ENCODE results near the gene FZD10. TPM values are rescaled to one million over a fixed set of nuclear protein-coding genes. Genes with fewer than 3 reads are reported as not detected.
A peak's percentile ranks its signal among the peaks of the same experiment; 100 is the strongest.

FZD10 gene
- total RNA-seq, 1 experiment from 2014 or later = 14.1 TPM

GRCh38 chr12:130194154-130194553 lies 31.9 kb downstream of the FZD10 start:
- no peaks in the 10 kb centered on the region for H3K36me3 ChIP-seq (replicated peaks; ENCODE audit: control insufficient read depth, insufficient read depth, low read length)
- peak; percentile 43 for DNase-seq
- no peak overlapping the region for H3K4me3 ChIP-seq (ENCODE audit: insufficient read depth, low read depth, low read length)
- no peaks in the 10 kb centered on the region; the same call in 1 of the 2 replicates for H3K27me3 ChIP-seq (ENCODE audit: control insufficient read depth, insufficient read depth, low read length)

- Histone ChIP-seq H3K4me3 (ENCODE audit: insufficient read depth, low read depth, low read length) (no peak overlapping the region), H3K36me3 (replicated peaks; ENCODE audit: control insufficient read depth, insufficient read depth, low read length) (no peaks in the 10 kb centered on the region), H3K27me3 (ENCODE audit: control insufficient read depth, insufficient read depth, low read length) (no peaks in the 10 kb centered on the region; the same call in 1 of the 2 replicates)
- DNase-seq = no peak
Observed at GRCh38 chr12:130195369-130195768, 33.1 kb downstream of the FZD10 start.

- no peak overlapping the region for H3K4me3 ChIP-seq (ENCODE audit: insufficient read depth, low read depth, low read length)
- no peaks in the 10 kb centered on the region for H3K36me3 ChIP-seq (replicated peaks; ENCODE audit: control insufficient read depth, insufficient read depth, low read length)
- H3K27me3 ChIP-seq (ENCODE audit: control insufficient read depth, insufficient read depth, low read length) = peaks cover 3% of the 10 kb centered on the region; the same call in 1 of the 2 replicates
- no peak for DNase-seq
Observed at GRCh38 chr12:130195776-130196175, 33.5 kb downstream of the FZD10 start.

- no peak for DNase-seq
- Histone ChIP-seq H3K4me3 (ENCODE audit: insufficient read depth, low read depth, low read length) (no peak overlapping the region), H3K27me3 (ENCODE audit: control insufficient read depth, insufficient read depth, low read length) (peaks cover 3% of the 10 kb centered on the region; the same call in 1 of the 2 replicates), H3K36me3 (replicated peaks; ENCODE audit: control insufficient read depth, insufficient read depth, low read length) (no peaks in the 10 kb centered on the region)
Observed at GRCh38 chr12:130196827-130197226, 34.6 kb downstream of the FZD10 start.

GRCh38 chr12:130198026-130198662 lies 35.9 kb downstream of the FZD10 start:
- H3K4me3 ChIP-seq (ENCODE audit: insufficient read depth, low read depth, low read length) = no peak overlapping the region
- no peaks in the 10 kb centered on the region for H3K36me3 ChIP-seq (replicated peaks; ENCODE audit: control insufficient read depth, insufficient read depth, low read length)
- peaks cover 3% of the 10 kb centered on the region; the same call in 1 of the 2 replicates for H3K27me3 ChIP-seq (ENCODE audit: control insufficient read depth, insufficient read depth, low read length)
- DNase-seq = no peak

- Histone ChIP-seq H3K4me3 (ENCODE audit: insufficient read depth, low read depth, low read length) (no peak overlapping the region), H3K27me3 (ENCODE audit: control insufficient read depth, insufficient read depth, low read length) (peaks cover 3% of the 10 kb centered on the region; the same call in 1 of the 2 replicates), H3K36me3 (replicated peaks; ENCODE audit: control insufficient read depth, insufficient read depth, low read length) (no peaks in the 10 kb centered on the region)
- no peak for DNase-seq
Observed at GRCh38 chr12:130198663-130199060, 36.4 kb downstream of the FZD10 start.

- peaks cover 3% of the 10 kb centered on the region; the same call in 1 of the 2 replicates for H3K27me3 ChIP-seq (ENCODE audit: control insufficient read depth, insufficient read depth, low read length)
- DNase-seq = no peak
- H3K4me3 ChIP-seq (ENCODE audit: insufficient read depth, low read depth, low read length) = no peak overlapping the region
- no peaks in the 10 kb centered on the region for H3K36me3 ChIP-seq (replicated peaks; ENCODE audit: control insufficient read depth, insufficient read depth, low read length)
Observed at GRCh38 chr12:130199581-130200390, 37.5 kb downstream of the FZD10 start.

GRCh38 chr12:130200445-130200844 lies 38.2 kb downstream of the FZD10 start:
- Histone ChIP-seq H3K4me3 (ENCODE audit: insufficient read depth, low read depth, low read length) (no peak overlapping the region), H3K27me3 (ENCODE audit: control insufficient read depth, insufficient read depth, low read length) (peaks cover 3% of the 10 kb centered on the region; the same call in 1 of the 2 replicates), H3K36me3 (replicated peaks; ENCODE audit: control insufficient read depth, insufficient read depth, low read length) (no peaks in the 10 kb centered on the region)
- no peak for DNase-seq

- DNase-seq = no peak
- H3K27me3 ChIP-seq (ENCODE audit: control insufficient read depth, insufficient read depth, low read length) = peaks cover 3% of the 10 kb centered on the region; the same call in 1 of the 2 replicates
- H3K4me3 ChIP-seq (ENCODE audit: insufficient read depth, low read depth, low read length) = no peak overlapping the region
- H3K36me3 ChIP-seq (replicated peaks; ENCODE audit: control insufficient read depth, insufficient read depth, low read length) = no peaks in the 10 kb centered on the region
Observed at GRCh38 chr12:130201037-130201436, 38.8 kb downstream of the FZD10 start.

GRCh38 chr12:130202201-130202600 lies 39.9 kb downstream of the FZD10 start:
- no peak for DNase-seq
- Histone ChIP-seq H3K36me3 (replicated peaks; ENCODE audit: control insufficient read depth, insufficient read depth, low read length) (no peaks in the 10 kb centered on the region), H3K4me3 (ENCODE audit: insufficient read depth, low read depth, low read length) (no peak overlapping the region), H3K27me3 (ENCODE audit: control insufficient read depth, insufficient read depth, low read length) (peaks cover 3% of the 10 kb centered on the region; the same call in 1 of the 2 replicates)

- Histone ChIP-seq H3K4me3 (ENCODE audit: insufficient read depth, low read depth, low read length) (no peak overlapping the region), H3K27me3 (ENCODE audit: control insufficient read depth, insufficient read depth, low read length) (peaks cover 3% of the 10 kb centered on the region; the same call in 1 of the 2 replicates), H3K36me3 (replicated peaks; ENCODE audit: control insufficient read depth, insufficient read depth, low read length) (no peaks in the 10 kb centered on the region)
- DNase-seq = peak; percentile 55
Observed at GRCh38 chr12:130203151-130203550, 40.9 kb downstream of the FZD10 start.

- no peak for DNase-seq
- H3K36me3 ChIP-seq (replicated peaks; ENCODE audit: control insufficient read depth, insufficient read depth, low read length) = no peaks in the 10 kb centered on the region
- no peak overlapping the region for H3K4me3 ChIP-seq (ENCODE audit: insufficient read depth, low read depth, low read length)
- H3K27me3 ChIP-seq (ENCODE audit: control insufficient read depth, insufficient read depth, low read length) = peaks cover 3% of the 10 kb centered on the region; the same call in 1 of the 2 replicates
Observed at GRCh38 chr12:130204541-130204953, 42.3 kb downstream of the FZD10 start.

- DNase-seq = no peak
- Histone ChIP-seq H3K4me3 (ENCODE audit: insufficient read depth, low read depth, low read length) (no peak overlapping the region), H3K27me3 (ENCODE audit: control insufficient read depth, insufficient read depth, low read length) (peaks cover 2% of the 10 kb centered on the region; the same call in 1 of the 2 replicates), H3K36me3 (replicated peaks; ENCODE audit: control insufficient read depth, insufficient read depth, low read length) (no peaks in the 10 kb centered on the region)
Observed at GRCh38 chr12:130205495-130205894, 43.2 kb downstream of the FZD10 start.

- DNase-seq = no peak
- H3K4me3 ChIP-seq (ENCODE audit: insufficient read depth, low read depth, low read length) = no peak overlapping the region
- no peaks in the 10 kb centered on the region for H3K36me3 ChIP-seq (replicated peaks; ENCODE audit: control insufficient read depth, insufficient read depth, low read length)
- peaks cover 9% of the 10 kb centered on the region for H3K27me3 ChIP-seq (ENCODE audit: control insufficient read depth, insufficient read depth, low read length)
Observed at GRCh38 chr12:130212384-130212989, 50.2 kb downstream of the FZD10 start.

All from H7 (cell line).